ENCODE data around the gene B3GNT3.

DNA sequence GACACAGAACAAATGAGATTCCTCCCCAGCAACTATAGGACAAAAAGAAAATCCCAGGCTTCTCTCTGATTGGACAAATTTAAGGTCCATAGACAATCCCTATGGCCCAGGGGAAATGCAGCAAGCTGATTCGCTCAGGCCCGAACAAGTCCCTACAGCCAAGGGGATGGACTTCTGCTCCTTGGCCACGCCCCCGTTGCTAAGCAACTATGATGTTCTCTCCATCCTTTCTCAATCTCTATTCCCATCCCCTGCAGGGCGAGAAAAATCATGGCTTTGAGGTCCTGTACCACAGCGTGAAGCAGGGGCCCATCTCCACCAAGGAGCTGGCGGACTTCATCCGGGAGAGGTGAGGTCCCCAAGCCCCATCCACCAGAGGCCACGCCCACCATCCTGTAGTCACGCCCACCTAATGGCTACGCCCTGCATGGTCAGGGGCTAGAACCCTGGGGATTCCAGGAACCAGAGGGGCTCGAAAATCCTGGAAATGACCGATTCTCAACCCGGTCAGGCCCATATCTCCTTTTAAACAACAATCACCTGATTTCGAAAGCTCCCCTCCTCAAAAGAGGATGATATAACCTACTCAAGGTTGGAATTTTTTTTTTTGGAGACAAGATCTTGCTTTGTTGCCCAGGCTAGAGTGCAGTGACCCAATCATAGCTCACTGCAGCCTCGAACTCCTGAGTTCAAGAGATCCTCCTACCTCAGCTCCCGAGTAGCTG, 32.3 kb upstream of the B3GNT3 start:
- TF ChIP-seq CTCF (IDR thresholded peaks at IDR 0.05) (no peak), POLR2A (IDR thresholded peaks at IDR 0.05) (no peak)
